A549 (cell line): ENCODE results near the gene SPIB.

Source experiments
- CTCF ChIP-seq: fragments of >200 bp; sonication (Bioruptor Twin); formaldehyde crosslinking; IDR thresholded peaks from 3 replicates; pipeline ENCODE4 v1.5.1; 2016
- EP300 ChIP-seq, 2 experiments: fragments of >200 bp; sonication (Bioruptor Twin); formaldehyde crosslinking; IDR thresholded peaks; 2 replicates in 1 of 2; 3 replicates in 1 of 2; pipeline ENCODE4 v1.6.1; 2016 to 2017
- FOSB ChIP-seq: fragments of 250-450 bp; sonication (Bioruptor Pico); IDR thresholded peaks from 2 replicates; pipeline ENCODE4 v1.5.0; 2020; ENCODE audit warnings: mild to moderate bottlenecking, moderate library complexity
- HES2 ChIP-seq: fragments of >200 bp; sonication (Bioruptor Twin); formaldehyde crosslinking; IDR thresholded peaks from 2 replicates; pipeline ENCODE4 v1.6.1; 2016
- POLR2A ChIP-seq: IDR thresholded peaks from 2 replicates; pipeline ENCODE4 v1.6.1; 2012; ENCODE audit warnings: mild to moderate bottlenecking, low read length
- RAD21 ChIP-seq, 2 experiments: fragments of >200 bp in 1 of 2; sonication (Bioruptor Twin) in 1 of 2; formaldehyde crosslinking in 1 of 2; IDR thresholded peaks in 1 of 2; conservative IDR thresholded peaks in 1 of 2; 2 replicates in 1 of 2; 3 replicates in 1 of 2; pipeline ENCODE4 v1.6.1; 2012 to 2018; ENCODE audit warnings: inconsistent platforms in 1 of 2
- RCOR1 ChIP-seq: fragments of 150-350 bp; IDR thresholded peaks from 2 replicates; pipeline ENCODE4 v1.6.1; 2014; ENCODE audit warnings: antibody characterized with exemption, low read length, low read depth
- REST ChIP-seq: fragments of 200-600 bp; sonication (generic); IDR thresholded peaks from 2 replicates; pipeline ENCODE4 v1.6.1; 2016; ENCODE audit warnings: antibody characterized with exemption, mild to moderate bottlenecking, moderate library complexity
- RNF2 ChIP-seq: fragments of 200-600 bp; sonication (generic); IDR thresholded peaks from 2 replicates; pipeline ENCODE4 v1.6.1; 2016; ENCODE audit warnings: low read depth, mild to moderate bottlenecking, antibody characterized with exemption, moderate library complexity, borderline replicate concordance
- SMC3 ChIP-seq: fragments of >200 bp; sonication (Bioruptor Twin); formaldehyde crosslinking; IDR thresholded peaks from 3 replicates; pipeline ENCODE4 v1.6.1; 2018; ENCODE audit warnings: inconsistent platforms

GRCh38 chr19:50415661-50416033, 3.1 kb upstream of the SPIB start:
- TF ChIP-seq SMC3, result no peak
- no peak for TF ChIP-seq POLR2A
- no peak for TF ChIP-seq CTCF
- TF ChIP-seq FOSB, result no peak
- TF ChIP-seq RAD21 (conservative IDR thresholded peaks at IDR 0.05 in 1 of 2, IDR thresholded peaks at IDR 0.05 in 1 of 2), result no peak
- no peak for TF ChIP-seq RCOR1
- no peak for TF ChIP-seq HES2
- no peak for TF ChIP-seq EP300 (IDR thresholded peaks at IDR 0.05)
- no peak for TF ChIP-seq REST
- TF ChIP-seq RNF2, result no peak
